Measurements from ENCODE around the gene MLPH.

DNA sequence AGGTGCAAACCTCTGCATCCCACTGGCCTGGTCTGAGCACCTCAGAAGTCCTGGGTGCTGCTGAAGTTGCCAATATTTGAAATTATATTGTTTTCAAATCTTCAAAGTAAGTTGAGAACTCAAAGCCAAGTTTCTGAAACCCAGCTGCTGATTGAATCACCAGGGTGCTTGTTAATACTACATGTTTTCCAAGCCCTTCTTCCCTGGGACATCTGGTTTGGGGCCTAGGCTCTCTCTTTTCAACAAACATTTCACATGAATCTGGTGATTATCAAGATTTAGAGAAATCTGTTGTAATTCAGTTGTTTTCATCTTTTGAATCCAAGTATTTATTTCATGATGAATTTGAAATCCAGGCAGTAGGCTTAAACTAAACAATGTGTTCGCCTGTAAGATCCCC is 24.4 kb downstream of the MLPH start:
- TF ChIP-seq, protein P1, sequence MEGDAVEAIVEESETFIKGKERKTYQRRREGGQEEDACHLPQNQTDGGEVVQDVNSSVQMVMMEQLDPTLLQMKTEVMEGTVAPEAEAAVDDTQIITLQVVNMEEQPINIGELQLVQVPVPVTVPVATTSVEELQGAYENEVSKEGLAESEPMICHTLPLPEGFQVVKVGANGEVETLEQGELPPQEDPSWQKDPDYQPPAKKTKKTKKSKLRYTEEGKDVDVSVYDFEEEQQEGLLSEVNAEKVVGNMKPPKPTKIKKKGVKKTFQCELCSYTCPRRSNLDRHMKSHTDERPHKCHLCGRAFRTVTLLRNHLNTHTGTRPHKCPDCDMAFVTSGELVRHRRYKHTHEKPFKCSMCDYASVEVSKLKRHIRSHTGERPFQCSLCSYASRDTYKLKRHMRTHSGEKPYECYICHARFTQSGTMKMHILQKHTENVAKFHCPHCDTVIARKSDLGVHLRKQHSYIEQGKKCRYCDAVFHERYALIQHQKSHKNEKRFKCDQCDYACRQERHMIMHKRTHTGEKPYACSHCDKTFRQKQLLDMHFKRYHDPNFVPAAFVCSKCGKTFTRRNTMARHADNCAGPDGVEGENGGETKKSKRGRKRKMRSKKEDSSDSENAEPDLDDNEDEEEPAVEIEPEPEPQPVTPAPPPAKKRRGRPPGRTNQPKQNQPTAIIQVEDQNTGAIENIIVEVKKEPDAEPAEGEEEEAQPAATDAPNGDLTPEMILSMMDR (IDR thresholded peaks at IDR 0.05): no peak
- no peak for TF ChIP-seq POLR2A (IDR thresholded peaks at IDR 0.05)
